GM18498 (cell line): ENCODE measurements around the gene TCERG1L.
"Not testable (repeated sequence)": the region's sequence is repeated elsewhere in the genome, so short reads cannot be mapped to it uniquely, and the experiment has no call there.

Source experiments
- ATAC-seq: cut with Tn5 transposase; IDR thresholded peaks from one replicate; pipeline ENCODE4 v1.9.1; 2021; ENCODE audit warnings: mild to moderate bottlenecking, moderate library complexity; ENCODE audit not compliant: unreplicated experiment

Gene TCERG1L, protein sequence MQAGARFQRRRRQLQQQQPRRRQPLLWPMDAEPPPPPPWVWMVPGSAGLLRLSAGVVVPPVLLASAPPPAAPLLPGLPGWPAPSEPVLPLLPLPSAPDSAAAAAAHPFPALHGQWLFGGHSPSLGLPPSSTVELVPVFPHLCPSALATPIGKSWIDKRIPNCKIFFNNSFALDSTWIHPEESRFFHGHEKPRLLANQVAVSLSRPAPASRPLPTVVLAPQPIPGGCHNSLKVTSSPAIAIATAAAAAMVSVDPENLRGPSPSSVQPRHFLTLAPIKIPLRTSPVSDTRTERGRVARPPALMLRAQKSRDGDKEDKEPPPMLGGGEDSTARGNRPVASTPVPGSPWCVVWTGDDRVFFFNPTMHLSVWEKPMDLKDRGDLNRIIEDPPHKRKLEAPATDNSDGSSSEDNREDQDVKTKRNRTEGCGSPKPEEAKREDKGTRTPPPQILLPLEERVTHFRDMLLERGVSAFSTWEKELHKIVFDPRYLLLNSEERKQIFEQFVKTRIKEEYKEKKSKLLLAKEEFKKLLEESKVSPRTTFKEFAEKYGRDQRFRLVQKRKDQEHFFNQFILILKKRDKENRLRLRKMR

DNA sequence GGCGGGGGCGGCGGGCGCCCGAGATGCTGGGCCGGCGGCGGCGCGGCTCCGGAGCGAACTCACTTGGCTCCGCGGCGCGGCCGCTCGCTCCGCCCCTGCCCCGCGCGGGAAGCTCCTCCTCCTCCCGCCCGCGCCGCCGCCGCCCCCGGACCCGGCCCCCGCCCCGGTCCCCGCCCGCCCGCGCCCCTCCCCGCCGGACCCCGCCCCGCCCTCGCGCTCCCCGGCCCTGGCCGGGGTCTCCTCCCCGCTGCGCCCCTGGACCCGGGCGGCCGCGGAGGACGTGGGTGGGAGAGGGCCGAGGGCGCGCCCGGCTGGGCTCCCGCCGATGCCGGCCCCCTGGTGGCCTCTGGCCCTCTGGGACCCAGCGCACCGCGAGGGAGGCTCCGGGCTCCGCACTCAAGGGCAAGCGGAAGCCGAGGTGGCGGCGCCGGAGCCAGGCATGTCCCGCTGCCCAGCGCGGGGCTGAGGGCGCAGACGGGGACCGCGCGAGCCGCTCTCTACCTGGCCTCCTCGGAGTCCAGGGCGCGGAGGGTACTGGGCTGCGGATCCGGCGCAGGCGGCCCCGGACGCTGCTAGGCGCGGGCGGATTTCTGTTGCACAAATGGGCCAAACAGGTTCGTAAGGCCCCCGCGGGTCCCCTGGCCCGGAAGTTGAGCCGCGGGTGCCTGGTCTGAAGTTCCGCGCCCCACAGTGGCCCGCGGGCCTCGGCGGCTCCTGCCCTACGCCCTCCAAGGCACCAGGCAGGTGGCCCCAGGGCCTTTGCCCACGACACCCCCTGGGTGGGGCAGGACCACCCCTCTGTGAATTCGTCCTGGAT, at the start of gene TCERG1L:
TSS of gene TCERG1L (minus strand) at position 61 of the 817 bp plus-strand sequence. CDS start 86 bp downstream, outside the sequence.
- no peak for ATAC-seq

DNA sequence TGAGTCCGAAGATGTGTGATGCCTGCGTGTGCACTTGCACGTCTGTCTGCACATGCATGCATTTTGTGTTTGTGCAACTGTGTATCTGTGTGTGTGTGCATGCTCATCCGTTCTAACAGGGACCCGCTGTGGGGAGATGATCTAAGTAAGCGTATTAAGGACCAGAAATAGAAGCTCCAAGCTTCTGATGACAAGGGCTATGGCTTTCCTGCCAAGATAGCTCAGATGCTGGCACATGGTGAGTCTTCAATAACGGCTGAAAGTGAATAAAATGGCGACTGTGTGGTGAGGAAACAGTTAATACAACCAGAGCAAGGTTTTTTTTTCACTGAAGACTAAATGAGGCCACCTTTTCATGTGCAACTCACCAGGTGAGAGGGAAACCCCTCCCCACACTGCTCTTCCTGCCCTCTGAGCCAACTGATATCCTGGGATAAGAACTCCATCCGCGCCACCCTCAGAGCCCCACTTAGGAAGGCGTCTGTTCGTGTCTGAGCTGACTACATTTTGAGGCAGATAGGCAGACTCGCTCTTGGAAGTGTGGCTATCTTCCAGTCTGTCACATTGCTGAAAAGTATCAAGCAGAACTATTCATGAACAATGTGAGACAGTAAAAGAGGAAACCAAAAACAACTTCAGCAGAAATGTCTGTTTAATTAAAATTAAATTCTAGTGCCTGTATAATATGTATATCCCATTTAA, 47.4 kb upstream of the TCERG1L start:
- no peak for ATAC-seq

DNA sequence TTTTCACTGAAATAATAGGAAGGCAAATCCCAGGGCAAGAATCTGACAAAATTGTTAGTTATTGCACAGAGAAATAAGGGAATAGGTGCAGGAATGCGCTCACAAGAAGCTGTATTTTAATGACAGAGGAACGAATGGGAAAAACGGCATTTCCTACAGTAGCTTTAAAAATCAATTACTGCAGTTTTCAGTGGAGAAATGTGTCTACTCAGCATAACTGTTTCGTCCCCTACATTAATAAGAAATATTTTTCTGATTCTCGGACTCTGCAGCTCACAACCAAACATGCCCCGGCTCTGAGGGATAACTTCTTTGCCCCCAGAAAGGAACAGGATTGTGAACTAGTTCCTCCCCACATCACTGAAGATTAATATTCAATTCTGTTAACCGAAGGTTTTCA, 44.9 kb upstream of the TCERG1L start:
- no peak for ATAC-seq

DNA sequence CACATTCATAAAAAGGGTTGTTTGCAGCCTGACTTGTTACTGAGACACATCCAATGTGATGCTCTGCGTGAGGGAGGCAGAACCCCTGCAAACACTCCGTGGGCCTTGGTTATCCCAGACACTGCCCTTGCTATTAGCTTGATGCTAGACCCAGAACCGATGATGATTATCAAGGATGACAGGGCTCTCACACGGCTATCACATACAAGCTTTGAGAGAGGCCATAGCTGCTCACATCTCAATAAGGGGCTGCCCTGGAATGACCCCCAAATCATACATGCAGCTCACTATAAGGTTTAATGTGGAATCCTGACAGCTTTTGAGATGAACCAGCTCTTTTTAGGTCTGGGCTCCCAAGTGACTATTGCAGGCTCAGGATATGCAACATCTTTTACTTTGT, 44.4 kb upstream of the TCERG1L start:
- ATAC-seq: no peak

DNA sequence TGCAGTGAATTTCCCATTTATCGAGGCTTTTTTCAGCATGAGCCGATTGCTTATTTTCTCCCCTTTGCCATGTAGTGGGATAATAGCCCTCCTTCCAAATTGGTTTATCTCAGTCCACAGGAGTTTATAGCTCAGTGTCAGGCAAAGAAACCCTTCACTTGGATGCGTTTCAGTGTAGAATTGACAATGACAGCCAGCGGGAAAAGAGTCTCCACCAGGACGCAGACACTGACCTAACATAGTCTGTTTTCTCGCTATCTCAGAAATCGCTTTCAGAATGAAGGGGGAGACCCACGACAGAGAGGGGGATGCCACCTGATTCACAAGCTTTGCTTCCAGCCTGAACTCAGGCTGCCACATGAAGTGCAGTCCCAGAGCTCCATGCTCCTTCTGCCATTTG, 43.5 kb upstream of the TCERG1L start:
- no peak for ATAC-seq

DNA sequence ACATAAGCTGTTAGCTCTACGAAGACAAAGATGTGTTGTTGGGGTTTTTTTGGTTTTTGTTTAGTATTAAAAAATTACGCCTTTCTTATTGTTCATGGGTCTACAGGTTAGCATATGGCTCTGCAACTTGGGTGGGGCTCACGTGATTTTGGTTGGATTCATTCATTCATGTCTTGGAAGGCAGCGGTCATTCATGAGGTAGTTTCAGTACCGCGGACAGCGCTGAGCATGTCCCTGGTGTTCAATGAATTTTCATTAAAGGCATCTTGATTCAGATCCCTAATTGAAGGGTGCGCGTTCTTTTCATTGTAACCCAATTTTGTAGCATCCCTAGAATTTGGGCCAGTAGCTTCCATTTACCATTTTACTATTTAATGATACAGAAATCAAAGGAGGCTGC, 42.9 kb upstream of the TCERG1L start:
- ATAC-seq: no peak

DNA sequence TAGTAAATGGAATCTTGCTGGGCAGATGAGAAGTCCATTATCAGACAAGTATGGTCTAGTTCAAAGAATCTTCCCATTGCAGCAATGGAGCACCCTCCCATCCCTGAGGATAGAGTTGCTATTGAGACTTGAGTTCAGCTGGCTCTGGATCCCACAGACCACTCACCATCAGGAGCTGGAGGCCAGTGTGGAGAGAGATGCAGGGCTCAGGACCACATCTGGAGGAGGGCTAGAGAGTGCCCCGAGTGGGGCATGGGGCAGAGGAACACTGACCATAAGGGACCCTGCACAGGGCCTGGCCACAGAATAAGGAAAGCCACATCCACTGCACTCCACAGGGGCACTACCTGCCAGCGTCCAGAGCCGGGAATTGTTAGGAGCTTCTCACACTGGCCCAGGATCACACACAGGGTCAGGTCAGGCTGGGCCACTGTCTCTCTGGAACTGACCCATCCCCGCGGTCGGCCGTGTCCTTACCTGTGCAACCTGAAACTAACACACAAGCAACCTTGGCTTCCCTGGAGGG, 41.3 kb upstream of the TCERG1L start:
- ATAC-seq: no peak

DNA sequence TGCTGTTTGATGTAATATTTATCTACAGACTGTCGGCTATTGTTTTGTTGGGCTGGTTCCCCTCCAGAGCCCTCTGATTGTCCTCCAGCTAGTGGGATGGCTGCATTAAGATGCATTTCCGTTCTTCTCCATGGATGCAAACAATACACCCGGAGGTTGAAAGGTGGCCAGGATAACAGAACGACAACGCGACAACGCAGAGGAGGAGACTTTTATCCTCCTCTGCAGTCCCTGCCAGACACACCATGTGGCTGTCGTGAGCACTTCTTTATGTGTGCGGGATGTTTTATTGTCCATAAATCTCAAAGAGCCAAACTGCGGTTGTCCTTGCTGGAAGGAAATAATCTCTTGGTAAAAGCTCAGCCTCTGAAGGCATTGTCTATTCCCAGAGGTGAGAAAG, 39.1 kb upstream of the TCERG1L start:
- no peak for ATAC-seq

DNA sequence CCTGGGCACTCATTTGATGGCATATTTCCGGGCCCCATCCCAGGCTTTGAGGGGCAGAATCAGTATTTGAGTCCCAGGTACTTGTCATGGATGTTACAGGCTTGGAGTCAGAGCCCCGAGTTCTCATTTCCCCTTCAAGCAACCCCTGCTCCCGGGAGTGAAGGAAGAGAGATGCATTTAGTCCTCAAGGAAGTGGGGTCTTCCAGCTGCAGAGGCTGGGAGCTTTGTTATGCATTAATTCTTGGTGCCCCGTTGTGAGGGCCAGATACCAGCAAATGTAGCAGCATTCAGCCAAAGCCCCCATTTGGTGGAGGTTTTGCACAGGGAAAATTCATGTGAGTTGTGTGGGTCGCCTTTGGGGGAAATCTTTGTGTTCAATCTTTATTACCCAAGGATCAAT, 38.7 kb upstream of the TCERG1L start:
- no peak for ATAC-seq

DNA sequence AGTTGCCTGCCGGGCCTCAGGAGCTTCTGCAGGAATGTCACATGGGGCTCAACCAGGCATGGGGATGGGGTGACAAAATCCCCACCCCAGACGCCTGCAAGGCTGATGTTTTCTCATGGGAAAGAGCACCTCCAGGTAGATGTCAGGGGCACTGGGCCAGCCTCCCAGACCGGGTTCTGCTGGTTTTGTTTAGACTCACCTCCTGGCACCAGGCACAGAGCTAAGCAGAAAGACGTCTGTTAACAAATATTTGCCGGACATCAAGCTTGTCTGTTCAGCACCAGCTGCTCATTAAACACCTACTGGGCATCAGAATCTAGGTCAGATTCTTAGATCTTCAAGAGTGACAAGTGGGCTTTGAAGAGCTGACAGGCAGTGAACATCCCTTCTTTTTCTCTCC, 34.9 kb upstream of the TCERG1L start:
- ATAC-seq: no peak

DNA sequence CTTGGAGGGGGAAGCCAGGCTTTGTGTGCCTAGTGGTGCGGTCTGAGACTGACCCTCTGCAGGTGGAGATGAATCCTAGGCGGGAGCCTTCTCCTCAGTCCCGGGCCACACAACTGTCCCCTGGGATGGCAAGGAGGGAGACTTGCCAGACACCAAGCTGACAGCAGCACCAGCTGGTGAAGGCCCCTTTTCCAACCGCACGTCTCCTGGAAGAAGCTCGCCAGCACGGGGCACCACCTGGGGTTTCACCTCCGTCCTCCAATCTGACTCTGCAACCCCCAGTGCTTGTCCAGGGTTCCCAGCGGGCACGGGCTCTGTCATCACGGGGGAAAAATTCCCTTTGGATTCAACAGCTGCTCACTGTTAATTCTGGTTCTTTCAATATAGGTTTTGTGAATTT, 34.2 kb upstream of the TCERG1L start:
- ATAC-seq: no peak

DNA sequence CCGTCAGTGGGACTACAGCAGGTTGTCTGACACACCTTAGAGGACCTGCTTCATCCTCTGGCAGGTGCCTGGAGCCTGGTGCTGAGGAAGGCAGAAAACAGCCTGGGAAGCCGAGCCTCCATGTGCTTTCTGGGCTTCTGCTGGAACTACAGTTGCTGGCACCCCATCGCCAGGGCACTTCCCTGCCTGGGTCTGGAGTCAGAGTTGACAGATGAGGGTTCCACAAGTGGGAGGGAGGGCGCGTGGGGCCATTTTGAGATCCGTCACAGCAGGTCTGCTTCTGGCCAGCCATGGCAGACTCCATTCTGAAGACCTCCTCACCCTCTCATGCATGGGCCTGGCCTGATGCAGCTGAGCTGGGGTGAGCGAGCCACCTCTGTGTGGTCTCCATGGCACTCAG, 33.2 kb upstream of the TCERG1L start:
- ATAC-seq: no peak

DNA sequence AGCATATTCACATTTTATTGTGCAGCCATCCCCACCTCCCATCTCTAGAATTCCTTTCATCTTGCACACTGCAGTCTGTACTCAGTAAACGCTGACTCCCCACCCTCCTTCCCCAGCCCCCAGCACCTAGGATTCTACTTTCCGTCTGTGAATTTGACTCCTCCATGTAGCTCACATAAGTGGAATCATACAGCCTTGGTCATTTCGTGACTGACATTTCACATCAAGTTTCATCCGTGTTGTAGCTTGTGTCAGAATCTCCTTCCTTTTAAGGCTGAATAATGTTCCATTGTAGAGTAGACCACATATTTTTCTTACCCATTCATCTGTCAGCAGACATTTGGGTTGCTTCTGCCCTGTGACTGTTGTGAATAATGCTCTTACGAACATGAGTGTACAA, 26.2 kb upstream of the TCERG1L start:
- no peak for ATAC-seq

DNA sequence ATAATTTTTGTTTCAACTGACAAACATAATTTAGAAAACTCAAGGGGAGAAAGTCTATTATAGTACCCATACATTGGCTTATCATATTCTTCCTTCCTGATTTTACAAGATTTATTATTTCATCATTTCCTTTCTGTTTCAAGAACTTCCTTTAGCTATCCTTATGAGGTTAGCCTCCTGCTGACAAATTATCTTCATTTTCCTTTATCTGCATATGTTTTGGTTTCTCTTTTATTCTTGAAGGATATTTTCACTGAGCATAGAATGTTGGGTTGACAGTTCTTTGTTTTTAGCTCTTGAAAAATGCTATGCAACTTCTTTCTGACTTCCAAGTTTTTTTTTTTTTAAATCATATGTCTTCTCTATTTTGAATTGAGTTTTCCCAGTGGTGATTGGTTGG, 21.3 kb upstream of the TCERG1L start:
- ATAC-seq: no peak

DNA sequence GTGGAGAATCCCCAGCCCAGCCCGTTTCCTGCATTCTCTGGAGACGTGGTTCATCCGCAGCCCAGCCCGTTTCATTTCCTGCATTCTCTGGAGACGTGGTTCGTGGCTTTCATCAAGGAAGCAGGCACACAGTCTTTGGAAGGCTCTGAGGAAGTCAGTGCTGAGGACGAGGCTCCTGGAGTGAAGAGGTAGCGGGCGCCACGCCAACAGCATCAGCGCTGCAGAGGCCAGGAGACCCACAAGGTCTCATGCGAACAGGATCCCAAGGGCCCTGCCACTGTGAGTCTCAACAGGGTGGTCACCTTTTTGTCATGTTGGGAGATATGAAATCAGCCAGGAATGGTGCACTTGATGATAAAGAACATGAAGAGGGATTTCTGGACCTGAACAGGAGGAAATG, 12.4 kb upstream of the TCERG1L start:
- ATAC-seq: no peak

DNA sequence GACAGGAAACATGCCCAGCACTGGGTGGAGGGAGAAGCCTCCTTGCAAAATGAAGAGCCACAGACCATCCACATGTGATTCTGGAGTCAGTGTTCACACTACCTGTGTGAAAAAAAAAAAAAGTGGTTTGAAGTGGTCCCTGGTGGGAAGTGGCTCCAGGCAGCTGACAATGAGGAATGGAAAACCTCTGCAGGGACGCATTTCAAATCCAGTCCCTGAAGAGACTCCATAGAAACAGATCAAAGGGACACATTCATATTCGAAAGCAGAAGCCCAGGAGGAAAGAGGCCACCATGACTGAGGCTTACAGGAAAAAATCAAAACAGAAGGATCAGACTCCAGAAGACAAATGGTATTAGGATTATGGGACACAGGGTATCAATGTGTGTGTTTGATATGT, 11.5 kb upstream of the TCERG1L start:
- ATAC-seq: no peak

DNA sequence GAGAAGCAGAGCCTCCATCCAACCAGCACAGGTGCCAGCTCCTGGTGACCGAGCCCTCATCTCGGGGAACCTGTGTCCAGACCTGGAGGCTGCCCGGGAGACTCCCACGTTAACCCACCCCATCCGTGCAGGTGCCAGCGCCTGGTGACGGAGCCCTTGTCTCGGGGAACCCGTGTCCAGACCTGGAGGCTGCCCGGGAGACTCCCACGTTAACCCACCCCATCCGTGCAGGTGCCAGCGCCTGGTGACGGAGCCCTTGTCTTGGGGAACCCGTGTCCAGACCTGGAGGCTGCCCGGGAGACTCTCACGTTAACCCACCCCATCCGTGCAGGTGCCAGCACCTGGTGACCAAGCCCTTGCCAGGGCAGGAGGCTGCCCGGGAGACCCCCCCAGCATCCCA, 11.1 kb upstream of the TCERG1L start:
- ATAC-seq: not testable (repeated sequence)

DNA sequence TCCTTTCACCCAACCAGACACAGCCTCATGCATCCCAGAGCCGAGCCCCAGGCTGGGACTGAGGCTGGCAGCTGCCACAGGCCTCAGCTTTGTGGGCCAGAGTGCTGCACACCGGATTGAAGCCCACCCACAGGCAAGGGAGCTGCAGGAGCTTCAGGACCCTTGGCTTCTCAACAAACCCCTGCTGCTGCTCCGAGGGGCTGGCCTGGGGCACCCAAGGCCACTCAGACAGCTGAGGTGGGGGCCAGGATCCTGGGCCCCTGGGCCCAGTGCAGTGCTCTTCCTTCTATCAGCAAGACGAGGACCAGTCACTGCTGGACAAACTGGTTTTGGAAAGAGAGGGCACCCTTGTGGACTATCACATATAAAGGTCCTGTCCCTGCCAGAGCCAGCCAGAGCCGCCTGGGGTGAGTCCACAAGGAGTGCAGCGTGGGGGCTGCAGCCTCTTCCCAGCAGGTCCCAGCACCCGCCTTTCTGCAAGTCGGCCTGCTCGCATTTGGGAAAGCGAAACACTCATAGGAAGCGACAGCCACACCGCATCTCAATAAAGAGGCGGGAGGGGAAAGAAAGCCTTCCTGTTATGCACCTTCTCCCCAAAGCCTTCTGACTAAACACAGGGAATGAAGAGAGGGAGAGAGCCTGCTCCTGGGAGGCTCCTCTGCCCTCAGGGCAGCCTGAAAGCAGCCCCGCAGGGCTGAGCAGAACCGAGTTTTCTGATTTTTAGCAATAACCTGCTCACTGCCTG, 9.5 kb upstream of the TCERG1L start:
- ATAC-seq: no peak

DNA sequence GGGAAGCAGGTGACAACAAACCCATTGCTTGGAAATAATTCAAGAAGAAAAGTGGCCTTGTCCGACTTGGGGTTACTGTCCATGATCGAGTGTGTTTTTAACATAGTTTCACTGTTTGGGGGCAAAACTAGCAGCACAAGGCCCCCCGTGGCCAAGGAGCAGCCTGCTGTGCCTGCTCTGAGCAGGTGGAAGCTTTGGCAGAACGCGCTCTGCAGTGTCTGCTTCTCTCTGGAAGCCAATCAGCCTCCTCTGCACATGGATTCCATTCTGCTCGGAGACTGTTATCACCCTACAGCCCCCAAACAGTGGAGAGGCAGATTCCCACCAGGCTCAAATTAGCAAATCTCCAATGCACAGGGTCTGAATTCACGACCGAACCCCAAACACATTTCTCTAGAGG, 7.3 kb upstream of the TCERG1L start:
- ATAC-seq: no peak

DNA sequence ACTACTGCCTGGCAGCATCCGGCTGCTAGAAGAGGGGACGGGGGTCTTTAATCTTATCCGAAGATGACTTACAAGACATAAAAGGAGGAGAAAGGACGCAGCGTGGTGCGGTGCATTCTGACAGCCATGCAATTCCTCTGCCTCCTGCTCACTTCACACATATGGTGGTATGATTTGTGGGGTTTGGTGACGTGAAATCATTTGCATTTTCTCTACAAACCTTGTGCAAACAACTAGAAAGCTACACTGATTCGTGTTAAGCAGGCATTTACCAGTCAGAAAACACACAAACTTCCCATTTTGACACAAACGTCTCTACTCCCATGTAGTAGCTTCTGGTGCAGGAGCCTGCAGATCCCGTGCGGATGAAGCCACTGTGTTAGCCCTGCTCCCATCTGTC, 6.8 kb upstream of the TCERG1L start:
- ATAC-seq: no peak
